ENCODE data around the gene LIME1. TPM values are rescaled to one million over a fixed set of nuclear protein-coding genes. Genes with fewer than 3 reads are reported as not detected.

LIME1 gene
- total RNA-seq, 1 donor from 2014 or later = 1.6 TPM

GRCh38 chr20:63734111-63734945 is 2.1 kb upstream of the LIME1 start:
- no peak for ATAC-seq
- intact Hi-C loops (cut with DNase I) = no loop called here

DNA sequence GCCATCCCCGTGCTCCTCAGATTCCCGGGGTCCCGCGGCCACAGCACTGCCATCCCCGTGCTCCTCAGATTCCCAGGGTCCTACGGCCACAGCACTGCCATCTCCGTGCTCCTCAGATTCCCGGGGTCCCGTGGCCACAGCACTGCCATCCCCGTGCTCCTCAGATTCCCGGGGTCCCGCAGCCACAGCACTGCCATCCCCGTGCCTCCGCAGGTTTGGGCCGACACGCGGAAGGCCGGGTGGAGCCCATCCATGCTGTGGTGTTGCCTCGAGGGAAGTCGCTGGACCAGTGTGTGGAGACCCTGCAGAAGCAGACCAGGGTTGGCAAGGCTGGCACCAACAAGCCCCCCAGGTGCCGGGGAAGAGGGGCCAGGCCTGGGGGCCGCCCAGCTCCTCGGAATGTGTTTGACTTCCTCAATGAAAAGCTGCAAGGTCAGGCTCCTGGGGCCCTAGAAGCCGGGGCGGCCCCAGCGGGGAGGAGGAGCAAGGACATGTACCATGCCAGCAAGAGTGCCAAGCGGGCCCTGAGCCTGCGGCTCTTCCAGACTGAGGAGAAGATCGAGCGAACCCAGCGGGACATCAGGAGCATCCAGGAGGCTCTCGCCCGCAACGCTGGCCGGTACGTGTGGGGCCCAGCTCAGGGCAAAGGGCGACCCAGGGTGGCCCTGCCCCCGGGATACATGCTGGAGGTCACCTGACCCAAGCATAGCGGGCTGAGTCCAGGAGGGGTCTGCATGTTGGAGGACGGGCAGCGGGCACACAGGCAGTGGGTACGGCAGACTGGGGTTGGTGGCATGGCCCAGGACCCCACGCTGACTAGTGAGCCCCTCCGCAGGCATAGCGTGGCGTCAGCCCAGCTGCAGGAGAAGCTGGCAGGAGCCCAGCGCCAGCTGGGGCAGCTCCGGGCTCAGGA is 1.3 kb upstream of the LIME1 start:
- no peak for DNase-seq (ENCODE audit: missing footprints)
- ATAC-seq = no peak
- intact Hi-C loops (cut with DNase I) = no loop called here

More at GRCh38 chr20:63734111-63734945, 2.1 kb upstream of the LIME1 start:
- DNase-seq (ENCODE audit: missing footprints) = no peak

DNA sequence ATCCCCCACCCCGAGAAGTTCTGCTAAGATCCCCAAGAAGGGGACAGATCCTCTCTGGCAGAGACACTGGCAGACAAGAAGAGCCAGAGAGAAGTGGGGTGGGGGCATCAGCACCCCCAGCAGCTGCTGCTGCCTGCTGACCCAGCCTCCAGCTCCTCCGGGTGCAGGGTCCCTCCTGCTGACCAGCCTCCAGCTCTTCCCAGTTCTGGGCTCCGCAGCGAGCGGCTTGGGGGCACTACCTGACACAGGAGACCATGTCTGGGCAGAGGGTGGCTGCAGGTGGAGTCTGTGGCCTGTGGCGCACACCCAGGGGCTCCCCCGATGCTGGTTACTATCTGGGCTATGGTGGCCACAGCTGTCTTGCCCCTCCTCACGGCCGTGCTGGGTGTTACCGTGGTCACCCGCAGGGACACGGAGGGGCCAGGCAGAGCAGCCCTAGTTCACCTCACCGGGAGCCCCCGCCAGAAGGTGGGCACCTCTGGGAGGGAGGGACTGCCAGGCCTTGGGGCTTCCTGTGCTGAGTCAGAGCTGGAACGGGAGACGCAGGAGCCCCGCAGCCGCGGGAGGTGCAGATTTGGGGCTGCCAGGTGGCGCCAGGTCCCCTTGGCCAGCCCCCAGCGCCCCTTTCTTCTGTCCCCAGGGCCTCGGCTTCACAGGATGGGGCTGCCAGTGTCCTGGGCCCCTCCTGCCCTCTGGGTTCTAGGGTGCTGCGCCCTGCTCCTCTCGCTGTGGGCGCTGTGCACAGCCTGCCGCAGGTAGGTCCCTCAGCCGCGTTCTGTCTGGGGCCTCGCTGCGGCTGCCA is 630 bp downstream of the LIME1 start:
- ATAC-seq = no peak
- DNase-seq (ENCODE audit: missing footprints) = no peak
- intact Hi-C loops (cut with DNase I) = no loop called here

- intact Hi-C loops (cut with DNase I) = no loop called here
- ATAC-seq (no peak), DNase-seq (ENCODE audit: missing footprints) (no peak)
Observed at GRCh38 chr20:63737695-63737944, 1.2 kb downstream of the LIME1 start.

DNA sequence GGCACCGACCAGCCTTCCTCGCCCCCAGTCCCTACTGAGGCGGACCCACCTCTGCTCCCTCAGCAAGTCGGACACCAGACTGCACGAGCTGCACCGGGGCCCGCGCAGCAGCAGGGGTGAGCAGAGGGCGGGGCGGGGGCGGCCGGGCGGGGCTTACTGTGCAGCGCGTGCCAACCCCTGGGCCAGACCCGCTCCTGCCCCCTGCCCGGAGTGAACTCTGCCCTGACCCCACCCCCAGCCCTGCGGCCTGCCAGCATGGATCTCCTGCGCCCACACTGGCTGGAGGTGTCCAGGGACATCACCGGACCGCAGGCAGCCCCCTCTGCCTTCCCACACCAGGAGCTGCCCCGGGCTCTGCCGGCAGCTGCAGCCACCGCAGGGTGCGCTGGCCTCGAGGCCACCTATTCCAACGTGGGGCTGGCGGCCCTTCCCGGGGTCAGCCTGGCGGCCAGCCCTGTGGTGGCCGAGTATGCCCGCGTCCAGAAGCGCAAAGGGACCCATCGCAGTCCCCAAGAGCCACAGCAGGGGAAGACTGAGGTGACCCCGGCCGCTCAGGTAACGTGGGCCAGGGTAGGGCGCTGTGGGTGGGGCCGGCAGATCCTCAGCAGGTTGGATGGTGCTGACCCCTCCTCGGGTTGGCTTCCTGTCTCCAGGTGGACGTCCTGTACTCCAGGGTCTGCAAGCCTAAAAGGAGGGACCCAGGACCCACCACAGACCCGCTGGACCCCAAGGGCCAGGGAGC is 1.7 kb downstream of the LIME1 start:
- no peak for ATAC-seq
- DNase-seq (ENCODE audit: missing footprints) = no peak
- intact Hi-C loops (cut with DNase I) = no loop called here

GRCh38 chr20:63738687-63739129 is 2.2 kb downstream of the LIME1 start:
- peak; percentile 51 for ATAC-seq
- DNase-seq (ENCODE audit: missing footprints) = peak; percentile 84
- intact Hi-C loops (cut with DNase I) = no loop called here

DNA sequence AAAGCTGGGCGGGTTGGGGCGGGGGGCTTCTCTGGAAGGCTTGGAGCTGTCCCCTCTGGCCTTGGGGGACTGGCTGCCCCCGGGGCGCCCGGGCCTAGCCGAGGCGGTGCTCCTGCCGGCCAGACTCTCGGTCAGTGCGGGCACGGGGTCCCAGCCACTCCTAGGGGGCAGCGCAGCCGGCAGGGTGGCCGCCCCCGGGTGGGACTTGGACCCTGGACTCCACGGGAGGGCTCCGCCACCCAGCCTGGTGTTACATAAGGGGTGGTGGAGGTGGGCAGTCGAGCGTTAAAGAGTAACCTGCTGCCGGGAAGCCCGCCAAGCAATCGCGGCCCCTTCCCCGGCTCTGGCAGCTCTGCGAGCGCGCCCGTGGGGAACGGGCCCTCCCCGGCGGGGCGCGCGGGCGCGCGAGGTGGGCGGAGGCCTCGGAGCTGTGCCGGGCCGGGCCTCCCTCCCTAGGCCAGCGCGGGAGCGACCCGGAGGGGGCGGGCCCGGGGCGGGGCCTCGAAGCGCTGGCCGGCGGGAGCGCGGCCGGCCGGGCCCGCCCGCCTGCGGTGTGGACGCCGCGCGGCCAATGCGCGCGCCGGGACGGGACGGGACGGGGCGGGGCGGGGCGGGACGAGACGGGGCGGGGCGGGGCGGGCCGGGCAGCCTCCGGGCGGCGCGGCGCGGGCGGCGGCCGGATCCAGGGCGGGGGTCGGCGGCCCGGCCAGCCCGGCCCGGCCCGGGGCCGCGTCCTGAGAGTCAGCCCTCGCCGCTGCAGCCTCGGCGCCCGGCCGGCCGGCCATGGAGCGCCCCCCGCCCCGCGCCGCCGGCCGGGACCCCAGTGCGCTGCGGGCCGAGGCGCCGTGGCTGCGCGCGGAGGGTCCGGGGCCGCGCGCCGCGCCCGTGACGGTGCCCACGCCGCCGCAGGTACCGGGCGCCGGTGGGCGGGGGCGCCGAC is 2.9 kb downstream of the LIME1 start, which contains the start of gene SLC2A4RG:
Gene SLC2A4RG (plus strand): TSS at position 647 of the 940 bp plus-strand sequence. CDS start 137 bp downstream, at position 784.
- peak; percentile 73 for ATAC-seq
- intact Hi-C loops (cut with DNase I) = loop anchor here (2.0 to 5.0 kb wide), 2 partner anchors 48 to 125 kb away; partner anchors contain the start of gene TPD52L2
- peak; percentile 91 for DNase-seq (ENCODE audit: missing footprints)

DNA sequence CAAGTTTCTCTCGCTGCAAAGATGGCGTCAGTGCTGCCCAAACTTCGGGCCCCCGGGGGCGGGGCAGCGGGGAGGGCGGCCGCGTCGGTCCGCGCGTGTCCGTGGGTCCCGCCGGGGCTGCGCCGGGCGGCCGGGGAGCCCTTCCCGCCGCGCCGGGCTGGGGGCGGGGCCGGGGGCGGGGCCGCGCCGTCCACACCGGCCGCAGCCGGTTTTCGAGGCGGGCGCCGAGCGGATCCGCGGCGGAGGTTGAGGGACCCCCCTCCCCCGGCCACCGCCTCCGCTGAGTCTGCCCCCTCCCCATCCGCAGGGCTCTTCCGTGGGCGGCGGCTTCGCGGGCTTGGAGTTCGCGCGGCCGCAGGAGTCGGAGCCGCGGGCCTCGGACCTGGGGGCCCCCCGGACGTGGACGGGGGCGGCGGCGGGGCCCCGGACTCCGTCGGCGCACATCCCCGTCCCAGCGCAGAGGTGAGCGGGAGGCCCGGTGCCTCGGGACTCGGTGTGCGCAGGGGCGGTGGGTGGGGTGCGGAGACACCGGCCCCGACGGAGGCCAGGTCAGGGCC is 3.7 kb downstream of the LIME1 start:
- intact Hi-C loops (cut with DNase I) = loop anchor here (2.0 to 5.0 kb wide), 2 partner anchors 47 to 125 kb away; partner anchors contain the start of gene TPD52L2
- DNase-seq (ENCODE audit: missing footprints) (no peak), ATAC-seq (no peak)

- intact Hi-C loops (cut with DNase I) = loop anchor here (2.0 to 5.0 kb wide), 2 partner anchors 47 to 124 kb away; partner anchors contain the start of gene TPD52L2
Observed at GRCh38 chr20:63740627-63741353, 4.3 kb downstream of the LIME1 start.

DNA sequence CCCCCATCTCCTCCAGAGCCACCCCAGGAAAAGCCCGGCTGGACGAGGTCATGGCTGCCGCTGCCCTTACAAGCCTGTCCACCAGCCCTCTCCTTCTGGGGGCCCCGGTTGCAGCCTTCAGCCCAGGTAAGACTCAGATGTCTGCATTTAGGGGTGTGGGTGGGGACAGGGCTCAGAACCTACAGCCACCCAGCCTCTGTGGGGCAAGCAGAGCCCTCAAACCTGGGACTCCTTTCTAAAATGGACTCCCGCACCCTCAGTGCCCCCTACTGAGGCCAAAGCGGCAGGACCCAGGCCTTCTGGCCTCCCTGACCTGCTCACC is 4.9 kb downstream of the LIME1 start:
- intact Hi-C loops (cut with DNase I) = loop anchor here (2.0 to 5.0 kb wide), 2 partner anchors 46 to 123 kb away; partner anchors contain the start of gene TPD52L2
- no peak for ATAC-seq
- DNase-seq (ENCODE audit: missing footprints) = no peak

More at GRCh38 chr20:63740627-63741353, 4.3 kb downstream of the LIME1 start:
- ATAC-seq (peak; percentile 79), DNase-seq (ENCODE audit: missing footprints) (peak; percentile 95)

DNA sequence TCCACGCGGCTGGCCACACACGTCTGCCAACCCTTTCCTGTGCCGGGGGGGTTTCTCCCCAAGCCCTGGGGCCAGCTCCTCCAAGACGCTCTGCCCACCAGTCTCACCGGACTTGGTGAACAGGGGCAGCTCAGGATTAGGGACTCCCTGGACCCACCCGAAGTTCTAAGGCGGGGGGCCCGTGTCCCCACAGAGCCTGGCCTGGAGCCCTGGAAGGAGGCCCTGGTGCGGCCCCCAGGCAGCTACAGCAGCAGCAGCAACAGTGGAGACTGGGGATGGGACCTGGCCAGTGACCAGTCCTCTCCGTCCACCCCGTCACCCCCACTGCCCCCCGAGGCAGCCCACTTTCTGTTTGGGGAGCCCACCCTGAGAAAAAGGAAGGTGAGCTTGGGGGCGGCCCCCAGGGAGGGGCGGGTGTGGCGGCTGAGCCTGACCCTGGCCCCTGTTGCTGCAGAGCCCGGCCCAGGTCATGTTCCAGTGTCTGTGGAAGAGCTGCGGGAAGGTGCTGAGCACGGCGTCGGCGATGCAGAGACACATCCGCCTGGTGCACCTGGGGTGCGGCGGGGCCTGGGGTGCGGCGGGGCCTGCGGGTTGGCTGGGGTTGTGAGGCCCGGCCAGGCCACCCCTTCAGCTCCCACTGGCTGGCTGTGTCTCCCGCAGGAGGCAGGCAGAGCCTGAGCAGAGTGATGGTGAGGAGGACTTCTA is 5.4 kb downstream of the LIME1 start:
- intact Hi-C loops (cut with DNase I) = loop anchor here (2.0 to 5.0 kb wide), 2 partner anchors 45 to 123 kb away; partner anchors contain the start of gene TPD52L2
- DNase-seq (ENCODE audit: missing footprints) (peak; percentile 64), ATAC-seq (no peak)

GRCh38 chr20:63742381-63743024 is 6.0 kb downstream of the LIME1 start:
- no peak for DNase-seq (ENCODE audit: missing footprints)
- intact Hi-C loops (cut with DNase I) = loop anchor here (5.0 kb wide), 1 partner anchor 45 kb away; no protein-coding TSS in a partner anchor
- ATAC-seq = no peak

- intact Hi-C loops (cut with DNase I) = loop anchor here (5.0 kb wide), 1 partner anchor 44 kb away; no protein-coding TSS in a partner anchor
- ATAC-seq (no peak), DNase-seq (ENCODE audit: missing footprints) (no peak)
Observed at GRCh38 chr20:63743210-63743970, 6.9 kb downstream of the LIME1 start.

- DNase-seq (ENCODE audit: missing footprints) = no peak
- intact Hi-C loops (cut with DNase I) = loop anchor here (5.0 kb wide), 1 partner anchor 43 kb away; no protein-coding TSS in a partner anchor
- ATAC-seq = no peak
Observed at GRCh38 chr20:63744158-63744557, 7.7 kb downstream of the LIME1 start.

Data from Right ventricle myocardium inferior (tissue), 1 donor.